K562 (cell line): Measurements from ENCODE around the gene LMF2. TPM values are rescaled to one million over a fixed set of nuclear protein-coding genes. Genes with fewer than 3 reads are reported as not detected.

Experiments
- E2F4 ChIP-seq: sonication (generic); formaldehyde crosslinking; IDR thresholded peaks from 2 replicates; pipeline ENCODE4 v1.8.0; 2022; ENCODE audit warnings: mild to moderate bottlenecking, low read depth, missing genetic modification reagents
- GATAD2A ChIP-seq: fragments of 450-650 bp; IDR thresholded peaks from 2 replicates; pipeline ENCODE4 v1.6.1; 2017
- HNRNPL ChIP-seq: fragments of 200-400 bp; formaldehyde crosslinking; IDR thresholded peaks from 2 replicates; pipeline ENCODE4 v1.6.1; 2017; ENCODE audit warnings: low read depth, mild to moderate bottlenecking, low read length
- NR4A1 ChIP-seq, 2 experiments: fragments of 250-450 bp in 1 of 2; fragments of 450-650 bp in 1 of 2; sonication (Bioruptor Pico) in 1 of 2; IDR thresholded peaks; 2 replicates each; pipeline versions ENCODE4 v1.4.0 to v1.6.1; 2016 to 2020; ENCODE audit warnings: mild to moderate bottlenecking in 2 of 2, missing compliant biosample characterization in 1 of 2, missing genetic modification characterization in 1 of 2, moderate library complexity in 1 of 2
- polyA plus RNA-seq, 8 experiments: library from polyadenylated mRNA; depleted of rRNA in 4 of 8; stranded (reverse) in 5 of 8; unstranded in 3 of 8; fragments of >200 nt; fragmentation: Nextera tagmentation in 2 of 8; fragmentation: Illumina TruSeq in 1 of 8; extraction: Ambion mirVana in 2 of 8; extraction: Trizol in 1 of 8; gene quantifications; 2 replicates each; pipeline versions ENCODE4 v1.2.1 to v1.2.3, GENCODE V29; 2011 to 2014; ENCODE audit warnings: inconsistent platforms in 1 of 8, missing spikeins in 1 of 8
- total RNA-seq, 7 experiments: library from RNA; depleted of rRNA in 6 of 7; stranded (reverse); fragments of >200 nt in 6 of 7; fragmentation: Illumina TruSeq in 2 of 7; extraction: Trizol in 2 of 7; gene quantifications; 2 replicates each; pipeline versions ENCODE4 v1.2.1 to v1.2.3, GENCODE V29; 2011 to 2021; ENCODE audit warnings: low replicate concordance in 1 of 7
- TF ChIP-seq, protein P1 (sequence below): fragments of 450-650 bp; IDR thresholded peaks from 2 replicates; pipeline ENCODE4 v1.6.1; 2016; ENCODE audit warnings: mild to moderate bottlenecking

The LMF2 gene
- total and polyA plus RNA-seq, 9 of the 15 experiments (the other 6 are each of a cell fraction or from before 2014, with no cell fraction given), result 0.08 to 37.1 (median 7.6) TPM

DNA sequence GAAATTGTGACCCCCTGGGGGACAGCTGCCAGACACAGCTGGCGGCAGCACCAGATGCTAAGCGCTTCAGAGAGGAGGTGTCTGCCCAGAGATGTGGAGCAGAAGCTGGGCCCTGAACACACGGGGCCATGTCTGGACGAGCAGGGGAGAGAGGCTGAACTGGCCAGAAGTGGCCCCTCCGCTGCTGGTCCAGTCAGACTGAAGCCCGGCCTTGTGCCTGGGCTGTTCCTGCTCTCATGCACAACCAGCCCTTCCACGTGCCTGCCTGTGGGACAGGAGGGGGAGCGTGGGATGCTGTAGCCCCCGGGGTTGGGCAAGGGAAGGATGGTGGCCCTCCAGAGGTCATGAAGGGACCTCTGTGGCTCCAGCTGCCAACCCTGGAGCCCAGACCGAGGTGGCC, 24.4 kb downstream of the LMF2 start (continued):
- no peak for TF ChIP-seq NR4A1 (CRISPR knock-in tag; IDR thresholded peaks at IDR 0.05)
- no peak for TF ChIP-seq NR4A1 (tag; IDR thresholded peaks at IDR 0.05)
- TF ChIP-seq, protein P1, sequence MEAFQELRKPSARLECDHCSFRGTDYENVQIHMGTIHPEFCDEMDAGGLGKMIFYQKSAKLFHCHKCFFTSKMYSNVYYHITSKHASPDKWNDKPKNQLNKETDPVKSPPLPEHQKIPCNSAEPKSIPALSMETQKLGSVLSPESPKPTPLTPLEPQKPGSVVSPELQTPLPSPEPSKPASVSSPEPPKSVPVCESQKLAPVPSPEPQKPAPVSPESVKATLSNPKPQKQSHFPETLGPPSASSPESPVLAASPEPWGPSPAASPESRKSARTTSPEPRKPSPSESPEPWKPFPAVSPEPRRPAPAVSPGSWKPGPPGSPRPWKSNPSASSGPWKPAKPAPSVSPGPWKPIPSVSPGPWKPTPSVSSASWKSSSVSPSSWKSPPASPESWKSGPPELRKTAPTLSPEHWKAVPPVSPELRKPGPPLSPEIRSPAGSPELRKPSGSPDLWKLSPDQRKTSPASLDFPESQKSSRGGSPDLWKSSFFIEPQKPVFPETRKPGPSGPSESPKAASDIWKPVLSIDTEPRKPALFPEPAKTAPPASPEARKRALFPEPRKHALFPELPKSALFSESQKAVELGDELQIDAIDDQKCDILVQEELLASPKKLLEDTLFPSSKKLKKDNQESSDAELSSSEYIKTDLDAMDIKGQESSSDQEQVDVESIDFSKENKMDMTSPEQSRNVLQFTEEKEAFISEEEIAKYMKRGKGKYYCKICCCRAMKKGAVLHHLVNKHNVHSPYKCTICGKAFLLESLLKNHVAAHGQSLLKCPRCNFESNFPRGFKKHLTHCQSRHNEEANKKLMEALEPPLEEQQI, result no peak
- TF ChIP-seq HNRNPL, result no peak
- no peak for TF ChIP-seq GATAD2A
- TF ChIP-seq E2F4, result no peak
